Left kidney (tissue), 8 donors: ENCODE data around the gene LRRC53. TPM values are rescaled to one million over a fixed set of nuclear protein-coding genes. Genes with fewer than 3 reads are reported as not detected.
A peak's percentile ranks its signal among the peaks of the same experiment; 100 is the strongest.

Experiments
- DNase-seq: peaks from one replicate; pipeline ENCODE4 v3.0.0-alpha.2; 2013
- long read RNA-seq, 8 donors: transcript quantifications; one replicate each; lab custom pipeline, GENCODE V29; 2026
- polyA plus RNA-seq: library from polyadenylated mRNA; unstranded; fragments of 120-200 nt; gene quantifications from one replicate; pipeline ENCODE4 v1.2.1, GENCODE V29; 2013; ENCODE audit not compliant: insufficient read length

Gene LRRC53, protein sequence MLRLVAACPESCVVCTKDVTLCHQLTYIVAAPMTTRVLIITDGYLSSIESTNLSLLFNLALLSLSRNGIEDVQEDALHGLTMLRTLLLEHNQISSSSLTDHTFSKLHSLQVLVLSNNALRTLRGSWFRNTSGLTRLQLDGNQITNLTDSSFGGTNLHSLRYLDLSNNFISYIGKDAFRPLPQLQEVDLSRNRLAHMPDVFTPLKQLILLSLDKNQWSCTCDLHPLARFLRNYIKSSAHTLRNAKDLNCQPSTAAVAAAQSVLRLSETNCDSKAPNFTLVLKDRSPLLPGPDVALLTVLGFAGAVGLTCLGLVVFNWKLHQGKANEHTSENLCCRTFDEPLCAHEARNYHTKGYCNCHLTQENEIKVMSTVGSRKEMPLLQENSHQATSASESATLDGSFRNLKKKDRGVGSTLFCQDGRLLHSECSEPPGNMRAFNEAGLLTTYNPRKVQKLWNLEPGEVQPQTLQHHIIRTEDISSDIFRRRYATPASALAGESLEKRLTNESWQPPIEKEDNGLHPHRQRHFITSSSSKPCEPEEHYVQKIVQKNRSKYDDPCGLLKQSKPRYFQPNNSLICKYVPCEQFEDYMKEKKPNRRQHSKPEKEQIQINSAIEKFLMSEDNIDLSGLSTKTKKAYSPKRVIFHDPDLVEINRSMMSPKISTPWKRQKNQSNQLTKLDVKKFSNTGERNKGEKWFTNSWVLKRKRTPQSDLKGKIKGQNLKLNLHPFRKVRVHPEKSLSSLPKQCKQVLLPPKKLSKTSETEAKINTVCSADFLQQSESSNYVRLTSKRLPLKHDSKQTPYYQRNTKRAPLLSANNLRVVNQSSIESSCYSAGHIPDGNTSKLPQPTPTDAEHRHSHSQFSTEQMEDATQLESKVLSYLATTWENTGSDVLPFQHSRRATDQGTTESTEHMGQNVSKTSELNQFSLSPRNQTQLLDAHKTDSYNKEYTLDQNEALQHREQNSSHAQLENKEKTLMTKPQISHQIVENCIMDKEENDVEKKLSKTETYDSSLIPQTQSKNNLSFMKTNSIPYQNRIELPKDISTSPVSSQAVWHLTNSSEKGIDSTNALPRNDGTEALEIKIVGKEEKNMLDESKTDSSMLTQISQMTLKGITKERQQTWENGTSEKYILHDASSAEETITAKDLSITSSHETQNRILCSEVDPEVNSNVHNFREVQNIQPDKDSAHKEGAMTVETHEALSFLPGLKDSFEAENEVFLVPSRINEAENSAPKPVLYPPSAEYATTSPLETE
- not detected for polyA plus RNA-seq
- long read RNA-seq, donor 1 = 0 reads
- long read RNA-seq, donor 2 = 0 reads
- long read RNA-seq, donor 3 = 0 reads
- long read RNA-seq, donor 4 = 0 reads
- long read RNA-seq, donor 5 = 0 reads
- long read RNA-seq, donor 6 = 0 reads
- long read RNA-seq, donor 7 = 0 reads
- long read RNA-seq, donor 8 = 0 reads

DNA sequence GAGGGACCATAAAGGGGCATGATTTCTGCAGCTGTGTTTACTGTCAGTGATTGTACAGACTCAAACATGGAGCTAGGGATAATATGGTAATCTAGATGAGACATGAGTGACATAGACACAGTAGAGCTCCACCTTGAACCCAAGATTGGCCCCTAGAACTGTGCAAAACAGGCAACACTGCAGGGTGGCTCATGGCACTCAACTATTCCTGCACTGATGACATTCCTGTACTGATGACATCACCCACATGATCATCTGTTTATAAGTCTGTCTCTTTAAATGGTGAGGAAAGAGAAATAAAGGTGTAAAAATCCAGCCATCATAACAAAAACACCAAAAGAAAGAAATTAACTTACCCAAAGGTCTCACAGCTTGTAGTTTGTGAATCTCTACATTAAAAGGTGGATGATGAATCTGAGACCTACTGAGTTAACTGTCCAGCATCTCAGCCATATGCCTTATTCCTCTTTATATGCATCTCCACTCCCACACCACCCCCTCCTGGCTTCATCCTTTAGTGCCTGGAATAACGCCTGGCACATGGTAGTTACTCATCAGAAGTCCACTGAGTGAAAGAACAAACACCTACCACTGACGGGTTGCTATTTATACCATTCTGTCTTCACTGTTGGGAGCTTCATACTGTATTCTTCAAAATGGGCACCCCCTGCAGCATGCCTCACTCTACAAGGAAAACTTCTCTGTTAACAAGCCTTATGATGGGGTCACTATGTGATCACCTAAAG is at the start of gene LRRC53:
LRRC53 (minus strand) TSS at position 442 of the 746 bp plus-strand sequence. CDS start 29,262 bp downstream, outside the sequence.
- no peak for DNase-seq

DNA sequence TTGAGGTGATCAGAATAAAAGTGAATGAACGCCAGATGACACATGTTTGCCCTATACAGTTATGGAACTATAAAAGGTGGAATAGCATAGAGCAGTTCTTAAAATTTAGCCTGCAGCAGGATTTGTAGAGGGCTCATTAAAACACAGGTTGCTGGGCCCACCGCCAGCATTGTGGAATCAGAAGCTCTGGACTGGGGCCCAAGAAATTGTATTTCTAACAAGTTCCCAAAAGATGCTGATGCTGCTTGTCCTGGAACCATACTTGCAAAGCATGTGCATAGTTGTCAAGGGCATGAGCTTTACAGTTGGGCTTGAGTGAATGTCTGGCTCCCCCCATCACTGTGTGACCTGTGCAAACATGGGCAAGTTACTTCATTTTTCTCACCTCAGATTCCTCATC is 37.5 kb upstream of the LRRC53 start:
- no peak for DNase-seq

DNA sequence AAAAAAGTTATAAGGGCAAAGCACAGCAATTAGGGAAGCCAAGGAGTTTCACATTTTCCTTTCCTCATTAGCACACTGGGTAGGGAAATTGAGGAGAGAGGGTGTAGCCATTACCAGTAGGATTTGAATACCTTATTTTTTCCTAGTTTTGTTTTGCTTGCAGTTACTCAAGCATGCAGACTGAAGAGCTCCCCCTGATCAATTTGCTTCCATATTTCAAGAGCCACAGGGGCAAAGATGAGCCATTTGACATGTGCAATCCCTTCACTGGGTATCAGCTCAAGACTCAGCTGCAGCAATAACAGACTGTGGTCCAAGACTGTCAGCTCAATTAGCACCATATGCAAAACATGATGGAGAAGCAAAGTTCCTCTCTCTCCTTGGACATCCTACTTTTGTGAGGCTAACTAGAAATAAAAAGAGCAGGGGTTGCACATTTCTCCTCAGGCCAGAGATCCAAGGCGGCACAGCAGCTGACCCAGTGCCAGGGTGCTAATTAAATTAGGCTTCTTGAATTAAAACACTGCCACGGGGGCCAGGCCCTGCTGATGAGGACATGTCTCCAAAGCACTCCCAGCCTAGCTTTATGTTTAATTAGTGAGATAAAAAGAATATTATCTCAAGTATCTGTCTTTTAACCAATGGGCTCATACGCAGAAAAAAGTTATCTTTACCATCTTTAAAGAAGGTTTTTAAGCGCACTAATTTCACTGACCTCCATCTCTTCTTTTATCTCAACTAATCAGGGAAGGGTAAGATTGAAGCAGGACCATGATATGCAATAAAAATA is 36.7 kb upstream of the LRRC53 start:
- no peak for DNase-seq

DNA sequence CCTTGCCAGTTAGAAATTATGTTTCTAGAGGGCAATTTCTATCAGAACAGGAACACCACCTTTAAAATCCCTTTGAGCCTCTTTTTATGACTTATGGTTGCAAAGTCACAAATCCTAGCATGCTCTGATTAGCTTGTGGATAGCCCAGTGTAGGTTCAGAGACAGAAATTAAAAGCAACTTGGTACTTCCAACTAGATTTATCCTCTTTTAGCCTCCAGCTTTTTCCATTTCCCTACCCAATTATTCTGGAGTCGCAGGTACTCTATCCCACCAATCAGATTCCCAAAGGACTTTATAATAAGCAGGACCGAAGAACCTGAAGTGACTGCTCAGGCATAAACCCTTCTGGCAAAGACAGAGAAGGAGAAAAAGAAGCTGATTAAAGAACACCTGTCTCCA is 33.4 kb upstream of the LRRC53 start:
- no peak for DNase-seq

DNA sequence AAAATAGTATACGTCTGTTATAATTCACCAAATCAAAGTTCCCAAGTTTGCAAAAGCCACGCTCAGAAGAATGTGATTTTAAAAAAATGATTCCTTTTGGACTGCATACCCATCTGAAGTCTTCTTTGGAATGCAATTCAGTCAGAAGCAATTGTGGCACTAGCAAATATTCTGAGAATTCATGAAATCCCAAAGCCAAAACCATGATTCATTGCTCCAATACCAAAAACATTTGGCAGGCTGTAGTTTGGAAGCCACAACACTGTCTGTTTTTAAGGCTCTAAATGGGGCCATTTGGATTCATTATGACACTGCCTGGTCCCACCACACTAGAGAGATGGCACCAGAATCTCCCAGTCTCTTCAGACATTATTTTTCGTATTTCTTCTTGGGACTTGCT is 21.8 kb upstream of the LRRC53 start:
- no peak for DNase-seq

DNA sequence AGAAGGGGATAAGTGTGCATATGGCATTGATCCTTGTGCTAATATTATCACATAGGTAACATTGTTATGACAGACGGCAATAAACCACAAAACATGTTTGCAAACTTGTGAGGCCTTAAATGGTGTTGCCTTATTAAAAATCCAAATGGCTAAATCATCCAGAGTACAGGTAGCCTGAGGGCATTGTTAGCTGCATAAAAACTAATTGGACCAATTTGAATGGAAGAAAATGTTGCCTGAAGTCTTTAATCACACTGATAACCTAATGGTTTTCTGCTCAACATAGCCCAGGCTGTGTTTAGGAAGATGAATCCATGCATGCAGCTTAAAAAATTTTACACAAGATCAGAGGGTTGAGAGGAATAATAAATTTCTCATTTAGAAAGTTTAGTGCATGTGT is 19.4 kb upstream of the LRRC53 start:
- no peak for DNase-seq

DNA sequence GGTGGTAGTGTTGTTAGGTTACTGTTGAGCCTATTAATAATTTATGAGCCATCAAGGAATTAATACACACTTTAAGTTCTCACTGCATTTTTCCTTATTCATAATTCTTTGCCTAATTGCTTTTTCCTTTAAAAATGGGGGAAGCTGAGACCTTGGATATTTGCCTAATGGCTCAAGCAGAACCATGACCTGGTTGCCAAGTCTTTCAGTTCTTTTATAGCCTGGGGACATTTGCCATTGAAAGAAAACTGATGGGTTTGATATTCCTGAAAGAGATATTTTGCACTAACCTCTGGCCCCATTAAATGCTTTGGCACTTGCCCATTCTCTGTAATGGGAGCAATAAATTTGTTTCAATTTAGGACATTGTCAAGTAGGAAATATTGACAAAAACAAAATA is 18.5 kb upstream of the LRRC53 start:
- DNase-seq = no peak

DNA sequence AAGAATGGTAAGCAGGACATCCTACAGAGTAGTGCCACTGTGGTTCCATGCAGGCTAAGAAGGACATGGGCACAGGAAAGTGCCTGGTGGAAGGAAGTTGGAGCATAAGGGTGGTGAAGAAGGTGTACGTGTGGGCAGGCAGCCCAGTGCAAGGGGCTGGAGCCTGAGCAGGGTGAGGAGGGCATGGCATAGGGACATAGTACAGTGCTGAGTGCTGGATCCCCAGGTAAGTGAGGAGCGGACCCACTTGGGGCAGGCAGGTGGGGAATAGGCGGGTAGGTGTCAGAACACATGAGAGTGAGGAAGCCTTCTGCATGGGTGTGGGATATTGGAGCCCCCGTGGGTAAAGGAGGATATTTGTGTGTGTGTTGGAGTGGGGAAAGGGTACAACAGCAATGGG is 15.7 kb upstream of the LRRC53 start:
- DNase-seq = no peak

DNA sequence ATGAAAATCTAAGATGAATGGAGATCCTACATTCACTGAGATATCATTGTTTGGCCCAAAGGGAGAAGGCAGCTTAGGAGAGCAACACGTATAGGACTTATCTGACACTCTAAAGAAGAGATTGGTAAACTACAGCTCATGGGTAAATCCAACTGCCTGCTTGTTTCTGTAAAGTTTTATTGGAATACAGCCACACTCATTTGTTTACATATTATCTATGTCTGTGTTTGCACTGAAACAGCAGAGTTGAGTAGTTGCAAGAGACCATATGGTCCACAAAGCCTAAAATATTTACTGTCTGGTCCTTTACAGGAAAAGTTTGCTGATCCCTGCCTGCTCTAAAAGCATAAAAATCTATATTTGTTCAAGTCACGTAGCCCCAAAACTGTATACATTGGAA is 14.3 kb upstream of the LRRC53 start:
- no peak for DNase-seq

DNA sequence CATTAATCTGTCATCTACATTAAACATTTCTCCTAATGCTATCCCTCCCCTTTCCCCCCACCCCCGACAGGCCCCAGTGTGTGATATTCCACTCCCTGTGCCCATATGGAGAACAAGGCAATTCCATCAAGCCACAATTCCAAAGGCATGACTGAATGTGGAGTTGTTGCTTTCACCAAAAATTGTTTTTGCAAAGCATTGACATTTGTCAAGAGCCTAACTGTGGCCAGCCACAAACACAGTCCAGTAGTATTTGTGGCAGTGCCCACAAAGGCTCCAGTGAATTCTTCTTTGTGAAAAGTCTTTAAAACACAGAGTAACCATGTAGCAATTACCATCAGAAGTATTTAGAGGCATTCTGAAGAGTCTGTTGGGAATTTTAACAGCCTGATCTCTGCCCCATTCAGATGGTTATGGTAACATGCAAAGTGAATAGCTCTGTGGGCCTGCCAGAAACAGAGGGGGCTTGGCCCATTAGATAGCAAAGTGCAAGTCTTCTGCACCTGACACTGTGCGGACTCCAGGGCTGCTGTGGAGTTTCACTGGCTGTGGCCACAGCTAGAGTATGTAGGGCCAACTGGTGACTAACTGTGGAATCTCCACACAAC is 11.6 kb upstream of the LRRC53 start:
- DNase-seq = no peak

DNA sequence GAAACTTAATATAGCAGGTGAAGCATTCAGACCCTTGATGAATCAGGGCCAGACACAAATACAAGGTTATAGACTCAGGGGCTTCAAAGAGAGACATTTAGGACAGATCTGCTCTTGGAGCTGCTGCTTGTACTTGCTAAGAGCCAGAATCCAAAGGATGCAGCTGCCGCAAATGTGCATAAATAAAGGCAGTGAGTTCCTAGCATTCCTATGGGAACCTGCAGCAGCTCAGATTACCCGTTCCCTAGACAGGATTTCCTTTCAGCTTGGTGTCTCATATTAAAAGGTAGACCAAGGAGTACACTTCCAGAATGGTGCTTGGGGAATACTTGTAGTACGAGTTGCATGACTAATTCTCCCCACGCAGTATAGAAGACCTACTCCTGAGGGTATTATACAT is 9.7 kb upstream of the LRRC53 start:
- peak; percentile 29 for DNase-seq

DNA sequence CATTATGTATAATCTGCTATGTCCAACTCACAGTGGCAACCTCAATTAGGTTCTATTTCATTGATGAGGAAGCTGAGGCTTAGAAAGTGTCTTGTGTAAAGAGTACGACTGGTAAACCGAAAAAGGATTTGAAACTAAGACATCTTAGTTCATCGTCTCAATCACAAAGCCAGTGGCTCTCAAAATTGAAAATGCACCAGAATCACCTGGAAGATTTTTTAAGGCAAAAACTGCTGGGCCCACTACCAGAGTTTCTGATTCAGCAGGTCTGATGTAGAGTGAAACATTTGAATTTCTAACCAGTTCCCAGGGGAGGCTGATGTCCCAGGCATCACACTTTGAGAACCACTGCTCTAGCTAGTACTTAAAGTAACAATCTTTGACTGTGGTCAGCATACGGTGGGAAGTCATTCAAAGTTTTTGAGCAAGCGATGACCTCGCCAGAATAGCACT is 5.2 kb upstream of the LRRC53 start:
- DNase-seq = no peak

DNA sequence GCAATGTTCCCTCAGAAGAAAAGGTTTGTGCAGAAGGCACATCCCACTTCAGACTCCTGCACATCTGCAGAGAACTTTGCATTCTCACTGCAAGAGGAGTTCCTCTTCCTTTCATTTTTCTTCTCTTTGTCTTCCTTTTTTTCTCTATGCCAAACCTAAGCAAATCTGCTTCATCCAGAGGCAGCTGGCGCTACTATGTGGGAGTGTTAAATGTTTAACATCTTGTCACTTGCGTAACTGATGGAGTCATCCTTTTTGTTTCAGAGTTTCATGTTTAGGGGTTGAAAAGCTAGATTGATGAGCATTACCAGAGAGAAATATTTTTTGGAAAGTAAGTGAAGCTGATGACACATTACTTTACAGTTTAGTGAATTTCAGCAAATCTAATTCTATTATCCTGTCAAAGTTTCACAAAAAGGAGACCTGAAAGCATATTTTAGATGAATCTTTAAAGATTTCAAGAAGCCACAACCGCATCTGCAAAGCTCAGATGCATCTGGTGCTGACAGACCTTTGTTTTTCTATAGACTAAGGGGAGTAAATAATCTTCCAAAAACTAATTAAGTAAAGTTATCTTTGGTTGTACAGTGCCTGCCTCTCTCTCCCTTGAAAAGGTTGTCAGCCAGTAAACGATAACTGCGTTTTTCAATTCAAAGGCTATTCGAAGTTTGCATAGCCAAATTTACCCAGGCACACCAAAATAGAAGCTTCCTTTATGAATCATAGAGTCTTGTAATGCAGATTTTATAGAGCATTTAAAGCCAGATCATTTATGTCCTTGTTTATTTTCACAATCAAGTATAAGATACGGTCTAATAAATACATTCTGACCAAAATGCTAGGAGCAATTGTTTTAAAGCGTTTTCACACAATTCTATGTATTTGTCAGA is 1.2 kb upstream of the LRRC53 start:
- DNase-seq = no peak

DNA sequence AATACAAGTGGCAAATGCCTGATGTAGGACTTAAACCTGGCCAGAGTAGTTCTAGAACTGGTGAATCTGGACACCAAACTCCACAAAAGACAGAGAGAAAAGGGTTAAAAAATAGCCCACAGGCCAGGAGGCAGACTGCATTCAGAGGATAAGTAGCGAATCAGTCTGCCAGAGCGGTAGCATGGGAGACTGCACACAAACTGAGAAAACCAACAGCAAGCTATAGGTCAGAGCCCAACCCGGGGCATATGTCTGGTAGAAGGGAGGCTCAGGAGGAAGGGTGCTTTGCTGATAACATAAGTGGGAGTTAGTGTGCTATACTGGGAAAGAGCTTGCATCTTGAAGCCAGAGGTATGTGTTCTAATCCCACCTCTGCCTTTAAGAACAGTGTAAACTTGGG is 4.0 kb downstream of the LRRC53 start:
- DNase-seq = no peak

DNA sequence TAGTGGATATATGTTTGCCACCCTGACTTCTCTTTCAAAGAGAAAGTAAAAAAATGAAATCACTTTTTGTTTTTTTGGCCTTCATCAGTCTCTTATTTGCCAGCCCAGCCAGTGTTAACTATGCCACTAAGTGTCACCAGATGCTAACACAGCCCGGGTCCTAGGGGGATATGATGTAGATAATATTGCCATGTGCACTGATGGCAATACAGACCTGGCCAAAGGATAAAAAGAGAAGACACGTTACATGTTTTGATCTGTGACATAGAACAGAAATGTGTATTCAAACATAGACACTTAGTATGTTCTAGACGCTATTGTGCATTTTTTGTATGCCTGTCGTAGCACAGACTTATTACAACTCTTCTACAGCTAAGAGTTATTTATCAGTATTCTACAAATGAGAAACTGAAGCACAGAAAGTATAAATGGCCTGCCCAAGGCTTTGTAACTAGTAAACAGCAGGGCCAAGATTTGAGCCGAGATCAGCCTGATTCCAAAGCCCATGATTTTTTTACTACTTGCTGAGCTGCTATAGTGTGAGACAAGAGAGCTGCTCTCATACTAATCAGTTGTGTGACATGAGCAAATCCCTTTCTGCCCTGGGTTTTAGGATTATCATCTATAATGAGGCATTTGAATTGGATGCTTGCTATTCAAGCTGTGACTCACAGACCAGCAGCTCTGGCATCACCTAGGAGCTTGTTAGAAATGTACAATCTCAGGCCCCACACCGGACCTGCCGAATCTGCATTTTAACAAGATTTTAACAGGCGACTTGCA is 6.3 kb downstream of the LRRC53 start:
- no peak for DNase-seq

DNA sequence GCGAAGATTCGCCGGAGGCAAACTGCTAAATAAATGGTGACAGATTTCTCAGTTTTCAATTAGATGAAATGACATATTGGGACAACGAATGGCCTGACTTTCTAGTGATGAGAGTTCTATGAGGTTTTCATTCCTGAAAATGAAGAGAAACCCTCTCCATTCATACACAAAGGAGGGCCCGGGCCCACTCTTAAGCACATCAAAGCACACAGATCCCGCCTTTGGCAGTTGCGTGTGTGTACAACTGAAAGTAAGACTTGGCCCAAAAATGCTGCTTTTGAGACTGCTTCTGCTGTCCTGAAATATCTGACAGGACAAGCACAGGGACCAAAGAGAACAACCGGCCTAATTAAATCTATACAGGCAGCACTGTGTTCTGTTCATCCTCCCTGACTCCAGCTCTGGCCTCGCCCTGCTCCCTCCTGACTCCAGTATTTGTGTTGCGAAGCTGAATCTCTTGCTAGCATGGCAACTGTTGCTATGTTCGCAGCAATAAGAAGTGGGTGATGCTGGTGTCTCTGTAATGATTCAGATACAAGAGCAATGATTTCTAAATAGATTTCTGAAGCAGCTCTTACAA is 7.4 kb downstream of the LRRC53 start:
- no peak for DNase-seq

DNA sequence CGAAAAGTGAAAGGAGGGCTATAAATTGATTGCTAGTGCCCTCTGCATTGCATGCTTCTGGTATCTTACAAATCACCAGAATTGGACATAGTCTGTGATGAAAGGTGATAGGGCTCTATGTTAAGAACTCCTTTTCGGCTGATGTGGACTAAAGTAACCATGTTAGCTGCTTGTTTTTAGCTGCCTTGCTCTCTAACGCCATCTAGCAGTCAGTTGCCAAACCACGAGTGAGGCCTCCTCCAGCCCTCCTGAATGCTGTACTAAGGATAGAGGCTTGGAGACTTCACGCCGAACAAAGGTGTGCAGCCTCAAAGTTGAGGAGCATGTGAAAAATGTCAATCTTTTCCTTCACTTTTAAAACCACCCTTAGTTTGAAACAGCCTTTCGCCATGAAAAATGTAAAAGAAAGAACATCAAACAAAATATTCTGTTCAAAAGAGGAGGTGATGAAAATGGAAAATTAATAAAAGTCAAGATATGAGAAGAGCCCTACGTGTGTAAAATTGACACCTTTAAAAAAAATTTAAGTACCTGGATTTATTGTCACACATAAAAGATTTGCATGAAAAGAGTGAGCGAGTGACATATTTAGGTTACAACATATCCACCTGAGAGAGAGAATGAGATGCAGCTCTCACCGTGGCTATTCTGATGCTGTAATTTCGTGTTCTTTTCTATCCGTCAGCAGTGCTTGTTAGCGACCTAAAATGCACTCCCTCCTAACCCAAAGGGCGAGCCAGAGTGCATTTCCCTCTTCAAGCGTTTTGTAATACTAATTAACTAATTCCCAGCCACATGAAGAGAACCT is 8.1 kb downstream of the LRRC53 start:
- peak; percentile 64 for DNase-seq
